ENCODE results near the gene RGS8. TPM values are rescaled to one million over a fixed set of nuclear protein-coding genes. Genes with fewer than 3 reads are reported as not detected.

The RGS8 gene
- total RNA-seq, 2 donors from 2014 or later: 5.6 to 25.0 TPM

DNA sequence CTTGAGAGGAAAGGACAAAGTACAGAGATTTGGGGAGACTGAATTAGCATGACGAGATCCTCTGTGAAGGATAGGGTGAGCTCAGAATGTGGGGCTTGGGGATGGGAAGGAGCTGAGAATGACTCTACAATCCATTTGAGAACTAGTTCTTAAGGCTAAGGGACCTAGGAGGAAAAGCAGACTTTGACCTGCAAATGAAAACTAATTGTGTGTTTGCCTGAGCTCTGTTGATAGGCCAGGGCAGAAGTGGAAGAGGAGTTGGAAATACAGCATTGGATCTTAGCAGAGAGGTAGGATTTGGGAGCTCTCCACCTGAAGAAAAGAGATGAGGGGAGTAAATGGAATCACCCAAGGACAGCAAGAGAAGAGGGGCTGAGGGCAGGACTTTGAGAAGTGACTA lies 2.1 kb upstream of the RGS8 start:
- Histone ChIP-seq H3K36me3 (ENCODE audit: control insufficient read depth, insufficient read depth, low read length) (no peaks in the 10 kb centered on the region), H3K27ac (ENCODE audit: low read depth, low read length) (no peak overlapping the region), H3K9me3 (ENCODE audit: control insufficient read depth, low read length) (peaks cover 11% of the 10 kb centered on the region), H3K9ac (ENCODE audit: extremely low read depth, low read length, poor library complexity, severe bottlenecking) (no peak overlapping the region), H3K4me1 (ENCODE audit: control insufficient read depth, insufficient read depth, low read length) (peaks cover 7% of the 10 kb centered on the region), H3K4me3 (ENCODE audit: low read length) (no peak overlapping the region), H3K27me3 (ENCODE audit: control insufficient read depth, insufficient read depth, low read length, poor library complexity, severe bottlenecking) (peaks cover 25% of the 10 kb centered on the region)
- Mint-ChIP-seq H3K4me1 (peaks cover 8% of the 10 kb centered on the region), H3K27me3 (ENCODE audit: insufficient read depth) (peaks cover 17% of the 10 kb centered on the region), H3K4me3 (no peak overlapping the region), H3K36me3 (ENCODE audit: low read depth) (no peaks in the 10 kb centered on the region), H3K9me3 (peaks cover 10% of the 10 kb centered on the region), H3K27ac (no peak overlapping the region)
- 76 to 91% methylated on average over 1 of the region's 1 CpG for WGBS, 2 experiments (ENCODE audit: insufficient coverage in 1 of 2, insufficient read length in 1 of 2)
- TF ChIP-seq, protein P1, sequence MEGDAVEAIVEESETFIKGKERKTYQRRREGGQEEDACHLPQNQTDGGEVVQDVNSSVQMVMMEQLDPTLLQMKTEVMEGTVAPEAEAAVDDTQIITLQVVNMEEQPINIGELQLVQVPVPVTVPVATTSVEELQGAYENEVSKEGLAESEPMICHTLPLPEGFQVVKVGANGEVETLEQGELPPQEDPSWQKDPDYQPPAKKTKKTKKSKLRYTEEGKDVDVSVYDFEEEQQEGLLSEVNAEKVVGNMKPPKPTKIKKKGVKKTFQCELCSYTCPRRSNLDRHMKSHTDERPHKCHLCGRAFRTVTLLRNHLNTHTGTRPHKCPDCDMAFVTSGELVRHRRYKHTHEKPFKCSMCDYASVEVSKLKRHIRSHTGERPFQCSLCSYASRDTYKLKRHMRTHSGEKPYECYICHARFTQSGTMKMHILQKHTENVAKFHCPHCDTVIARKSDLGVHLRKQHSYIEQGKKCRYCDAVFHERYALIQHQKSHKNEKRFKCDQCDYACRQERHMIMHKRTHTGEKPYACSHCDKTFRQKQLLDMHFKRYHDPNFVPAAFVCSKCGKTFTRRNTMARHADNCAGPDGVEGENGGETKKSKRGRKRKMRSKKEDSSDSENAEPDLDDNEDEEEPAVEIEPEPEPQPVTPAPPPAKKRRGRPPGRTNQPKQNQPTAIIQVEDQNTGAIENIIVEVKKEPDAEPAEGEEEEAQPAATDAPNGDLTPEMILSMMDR (conservative IDR thresholded peaks at IDR 0.05): no peak
- DNase-seq: no peak

DNA sequence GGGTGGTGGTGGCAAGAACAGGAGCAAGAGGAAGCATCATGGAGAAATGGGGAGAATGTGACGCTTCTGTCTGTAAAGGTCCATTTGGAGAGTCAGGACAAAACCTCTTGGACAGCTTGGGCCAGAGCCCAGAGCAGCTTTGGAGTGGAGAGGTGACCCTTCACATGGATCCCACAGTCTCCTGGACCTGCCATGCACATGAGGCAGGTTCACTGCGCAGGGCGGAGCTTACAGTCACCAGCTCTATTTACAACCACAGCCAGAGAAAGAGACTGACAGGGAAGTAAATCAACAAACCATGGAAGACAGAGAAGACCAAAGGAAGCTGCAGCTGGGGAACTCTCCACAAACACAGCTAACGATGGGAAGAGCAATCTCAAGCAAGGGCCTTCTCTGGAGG lies 828 bp upstream of the RGS8 start:
- Histone ChIP-seq H3K4me1 (ENCODE audit: control insufficient read depth, insufficient read depth, low read length) (peaks cover 7% of the 10 kb centered on the region), H3K4me3 (ENCODE audit: low read length) (no peak overlapping the region), H3K36me3 (ENCODE audit: control insufficient read depth, insufficient read depth, low read length) (no peaks in the 10 kb centered on the region), H3K9me3 (ENCODE audit: control insufficient read depth, low read length) (no peaks in the 10 kb centered on the region), H3K9ac (ENCODE audit: extremely low read depth, low read length, poor library complexity, severe bottlenecking) (no peak overlapping the region), H3K27me3 (ENCODE audit: control insufficient read depth, insufficient read depth, low read length, poor library complexity, severe bottlenecking) (peaks cover 29% of the 10 kb centered on the region), H3K27ac (ENCODE audit: low read depth, low read length) (no peak overlapping the region)
- Mint-ChIP-seq H3K4me1 (peaks cover 8% of the 10 kb centered on the region), H3K4me3 (no peak overlapping the region), H3K9me3 (no peaks in the 10 kb centered on the region), H3K27ac (no peak overlapping the region), H3K36me3 (ENCODE audit: low read depth) (no peaks in the 10 kb centered on the region), H3K27me3 (ENCODE audit: insufficient read depth) (peaks cover 21% of the 10 kb centered on the region)
- WGBS, 2 experiments (ENCODE audit: insufficient coverage in 1 of 2, insufficient read length in 1 of 2): 85 to 100% methylated on average over 1 to 4 of the region's 4 CpGs
- DNase-seq: no peak
- TF ChIP-seq, protein P1 (conservative IDR thresholded peaks at IDR 0.05): no peak

DNA sequence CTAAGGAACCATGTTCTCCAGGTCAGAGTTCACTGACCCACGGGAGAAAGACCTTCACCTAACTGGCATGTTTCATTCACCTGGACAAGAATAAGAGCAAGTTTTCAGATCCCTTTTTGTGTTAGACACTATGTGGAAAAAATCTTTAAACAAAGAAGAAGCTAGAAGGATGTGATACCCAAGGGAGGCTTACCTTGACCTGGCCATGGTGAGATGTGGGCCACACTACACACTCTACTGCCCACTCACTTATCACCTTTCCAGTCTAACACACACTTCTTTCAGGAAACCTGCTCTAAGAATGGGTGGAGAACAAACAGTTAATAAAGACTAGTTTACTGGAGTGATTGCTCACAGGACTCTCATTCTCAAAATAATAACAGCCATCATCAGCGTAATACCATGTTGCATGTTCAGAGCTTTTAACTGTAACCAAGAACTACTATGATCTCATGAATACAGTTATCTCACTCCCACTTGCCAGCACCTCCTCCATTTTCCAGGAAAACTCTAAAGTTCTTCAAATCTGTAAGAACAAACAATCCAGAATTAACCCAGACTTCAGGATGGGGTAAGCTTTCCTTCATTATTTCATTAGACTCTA lies 1.4 kb downstream of the RGS8 start:
- 90 to 100% methylated on average over 2 of the region's 2 CpGs for WGBS, 2 experiments (ENCODE audit: insufficient coverage in 1 of 2, insufficient read length in 1 of 2)

More for the DNA sequence above, 1.4 kb downstream of the RGS8 start:
- Histone ChIP-seq H3K4me3 (ENCODE audit: low read length) (no peak overlapping the region), H3K36me3 (ENCODE audit: control insufficient read depth, insufficient read depth, low read length) (no peaks in the 10 kb centered on the region), H3K4me1 (ENCODE audit: control insufficient read depth, insufficient read depth, low read length) (peaks cover 3% of the 10 kb centered on the region), H3K9ac (ENCODE audit: extremely low read depth, low read length, poor library complexity, severe bottlenecking) (no peak overlapping the region), H3K9me3 (ENCODE audit: control insufficient read depth, low read length) (no peaks in the 10 kb centered on the region), H3K27me3 (ENCODE audit: control insufficient read depth, insufficient read depth, low read length, poor library complexity, severe bottlenecking) (peaks cover 29% of the 10 kb centered on the region), H3K27ac (ENCODE audit: low read depth, low read length) (no peak overlapping the region)
- no peak overlapping the region for H3K27ac Mint-ChIP-seq
- no peak for DNase-seq
- H3K4me1 Mint-ChIP-seq: peaks cover 2% of the 10 kb centered on the region
- H3K9me3 Mint-ChIP-seq: no peaks in the 10 kb centered on the region
- H3K36me3 Mint-ChIP-seq (ENCODE audit: low read depth): no peaks in the 10 kb centered on the region
- peaks cover 21% of the 10 kb centered on the region for H3K27me3 Mint-ChIP-seq (ENCODE audit: insufficient read depth)
- no peak overlapping the region for H3K4me3 Mint-ChIP-seq
- TF ChIP-seq, protein P1 (conservative IDR thresholded peaks at IDR 0.05): no peak

All from endodermal cell (in vitro differentiated cells).